ENCODE measurements around the gene FOXC2.

- TF ChIP-seq CTCF (IDR thresholded peaks at IDR 0.05; ENCODE audit: low read length) = no peak
- TF ChIP-seq EZH2phosphoT487 (IDR thresholded peaks at IDR 0.05; ENCODE audit: low read length) = no peak
- TF ChIP-seq EZH2 (optimal IDR thresholded peaks at IDR 0.05; ENCODE audit: low read depth, low read length) = no peak
Measured at GRCh38 chr16:86611525-86611855, 44.9 kb downstream of the FOXC2 start.
